ENCODE measurements around the gene CLSTN2. TPM values are rescaled to one million over a fixed set of nuclear protein-coding genes. Genes with fewer than 3 reads are reported as not detected.

The CLSTN2 gene
- total and polyA plus RNA-seq, 2 of the 4 experiments (the other 2 are of a cell fraction): under 0.01 to 0.07 TPM

GRCh38 chr3:140244893-140245292 lies 309.9 kb downstream of the CLSTN2 start:
- H3K36me3 ChIP-seq (ENCODE audit: control insufficient read depth, insufficient read depth, low read length): no peaks in the 10 kb centered on the region
- TF ChIP-seq CEBPB (IDR thresholded peaks at IDR 0.05; ENCODE audit: low read depth, low read length): no peak
- WGBS, 2 experiments (ENCODE audit: extremely low coverage in 2 of 2, insufficient read length in 1 of 2): 0% methylated on average over 1 of the region's 5 CpGs; no CpG with 5 or more reads in 1 of the 2 experiments
- DNase-seq (no peak), ATAC-seq (ENCODE audit: low read depth) (no peak)
- H4K91ac ChIP-seq (ENCODE audit: insufficient read depth, low read depth, low read length): no peak overlapping the region
- H3K4me2 ChIP-seq (ENCODE audit: low read depth, low read length): no peak overlapping the region
- no peak overlapping the region for H2BK5ac ChIP-seq (ENCODE audit: low read depth, low read length, poor library complexity, severe bottlenecking)
- in situ Hi-C loops (cut with MboI; ENCODE audit: low sequenced_read_pairs) (no loop called here), intact Hi-C loops (cut with micrococcal nuclease) (no loop called here), dilution Hi-C loops (cut with HindIII; ENCODE audit: low sequenced_read_pairs, unreplicated experiment) (no loop called here)
- H3K9me1 ChIP-seq (ENCODE audit: insufficient read depth, low read length): no peaks in the 10 kb centered on the region
- H2AFZ ChIP-seq (replicated peaks; ENCODE audit: low read length, poor library complexity): no peak overlapping the region
- no TSS peak for BruUV-seq (replicated peaks)
- no peaks in the 10 kb centered on the region for H3K9me3 ChIP-seq (ENCODE audit: control insufficient read depth, insufficient read depth, low read length)
- CTCF ChIA-PET: no interaction called here
- no peak overlapping the region for H2BK120ac ChIP-seq (ENCODE audit: low read depth, low read length)
- POLR2A ChIA-PET (ENCODE audit: unreplicated experiment): no interaction called here
- H3K79me1 ChIP-seq (ENCODE audit: low read depth in 1 of 2, low read length in 2 of 2): no peaks in the 10 kb centered on the region
- no peak overlapping the region for H4K5ac ChIP-seq (ENCODE audit: low read depth, low read length)
- no peak overlapping the region for H2BK20ac ChIP-seq (ENCODE audit: low read depth, low read length)
- H3K4me1 ChIP-seq (ENCODE audit: control insufficient read depth, insufficient read depth, low read length): no peaks in the 10 kb centered on the region
- no peak overlapping the region for H3K27ac ChIP-seq (ENCODE audit: insufficient read depth, low read length)
- H3K23ac ChIP-seq (ENCODE audit: low read depth, low read length): no peak overlapping the region
- no peaks in the 10 kb centered on the region for H3K27me3 ChIP-seq (ENCODE audit: control insufficient read depth, insufficient read depth, low read length)
- no peak overlapping the region for H3K18ac ChIP-seq (ENCODE audit: low read depth, low read length)
- H3K14ac ChIP-seq (replicated peaks; ENCODE audit: low read depth, low read length): no peak overlapping the region
- no peak overlapping the region for H3K4ac ChIP-seq (ENCODE audit: low read depth, low read length)
- no peak overlapping the region for H2AK9ac ChIP-seq (replicated peaks; ENCODE audit: low read depth, low read length, poor library complexity)
- no peak overlapping the region for H3K4me3 ChIP-seq (ENCODE audit: insufficient read depth, low read depth, low read length)
- no peak overlapping the region for H3K9ac ChIP-seq (ENCODE audit: low read depth, low read length)
- H2BK15ac ChIP-seq (ENCODE audit: low read depth, low read length): no peak overlapping the region
- H3K56ac ChIP-seq (ENCODE audit: extremely low read depth, insufficient read depth, low read length): no peak overlapping the region
- no peaks in the 10 kb centered on the region for H4K20me1 ChIP-seq (ENCODE audit: insufficient read depth, low read length)
- no peak overlapping the region for H4K8ac ChIP-seq (ENCODE audit: low read depth in 2 of 2, low read length in 2 of 2)
- H2AK5ac ChIP-seq (ENCODE audit: low read depth, low read length): no peak overlapping the region

Measured in IMR-90 (cell line).